Mucosa of rectum (tissue), 2 donors: ENCODE measurements around the gene B4GALT5.

Source experiments
- H3K27ac ChIP-seq, 2 donors: one replicate each; pipeline ENCODE4 v1.7.0; 2013; ENCODE audit warnings: inconsistent platforms in 2 of 2, low read depth in 2 of 2, low read length in 2 of 2
- H3K27me3 ChIP-seq, 2 donors: one replicate each; pipeline ENCODE4 v1.7.0; 2013; ENCODE audit warnings: low read length in 2 of 2; ENCODE audit not compliant: control insufficient read depth in 2 of 2, insufficient read depth in 2 of 2
- H3K36me3 ChIP-seq, 2 donors: one replicate each; pipeline ENCODE4 v1.7.0; 2013; ENCODE audit warnings: low read length in 2 of 2; ENCODE audit not compliant: control insufficient read depth in 2 of 2, insufficient read depth in 2 of 2
- H3K4me1 ChIP-seq, 2 donors: one replicate each; pipeline ENCODE4 v1.7.0; 2013; ENCODE audit warnings: low read length in 2 of 2, mild to moderate bottlenecking in 1 of 2; ENCODE audit not compliant: control insufficient read depth in 2 of 2, insufficient read depth in 2 of 2
- H3K4me3 ChIP-seq, 2 donors: one replicate each; pipeline ENCODE4 v1.7.0; 2013; ENCODE audit warnings: low read length in 2 of 2
- H3K9ac ChIP-seq, 2 donors: one replicate each; pipeline ENCODE4 v1.7.0; 2013; ENCODE audit warnings: low read length in 2 of 2, low read depth in 1 of 2, mild to moderate bottlenecking in 1 of 2
- H3K9me3 ChIP-seq, 2 donors: one replicate each; pipeline ENCODE4 v1.7.0; 2013; ENCODE audit warnings: low read length in 2 of 2; ENCODE audit not compliant: control insufficient read depth in 2 of 2
- donor health status: healthy.
- donor health status: Normal muscosa, but diverticular disease.

B4GALT5 gene

DNA sequence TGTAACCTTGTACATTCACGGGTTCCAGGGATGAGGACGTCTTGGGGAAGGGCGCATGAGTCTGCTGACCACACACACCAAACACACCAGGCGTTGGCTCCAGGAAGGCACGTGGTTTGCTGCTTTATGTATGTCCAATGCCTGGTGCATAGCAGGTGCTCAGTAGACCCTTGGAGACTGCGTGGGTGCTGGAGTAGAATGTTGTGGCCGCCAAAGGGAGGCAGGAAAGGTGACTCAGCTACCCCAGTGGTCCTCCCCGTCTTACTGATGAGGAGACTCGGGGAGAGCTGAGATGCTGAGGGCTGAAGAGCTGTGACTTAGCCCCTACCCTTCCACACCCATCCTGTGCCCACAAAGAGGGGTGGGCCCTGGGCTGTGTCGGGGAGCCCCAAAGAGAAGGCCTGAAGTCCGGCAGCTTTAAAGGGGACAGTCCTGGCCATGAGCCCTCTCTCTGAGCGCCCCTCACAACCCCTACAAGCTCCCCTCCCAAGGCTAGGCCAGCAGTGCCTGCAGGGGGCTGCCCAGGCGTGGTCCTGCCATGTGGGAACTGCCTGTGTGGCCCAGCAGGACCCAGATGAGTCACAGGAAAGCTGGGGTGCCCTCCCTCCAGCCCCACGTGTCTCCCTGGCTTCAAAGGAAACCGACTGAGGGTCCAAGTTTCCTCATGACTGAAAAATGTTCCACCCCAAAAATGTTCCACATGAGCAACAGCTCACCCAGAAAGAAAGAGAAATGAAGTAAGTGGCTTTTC, 117.7 kb downstream of the B4GALT5 start:
- H3K9ac ChIP-seq = no peak overlapping the region

DNA sequence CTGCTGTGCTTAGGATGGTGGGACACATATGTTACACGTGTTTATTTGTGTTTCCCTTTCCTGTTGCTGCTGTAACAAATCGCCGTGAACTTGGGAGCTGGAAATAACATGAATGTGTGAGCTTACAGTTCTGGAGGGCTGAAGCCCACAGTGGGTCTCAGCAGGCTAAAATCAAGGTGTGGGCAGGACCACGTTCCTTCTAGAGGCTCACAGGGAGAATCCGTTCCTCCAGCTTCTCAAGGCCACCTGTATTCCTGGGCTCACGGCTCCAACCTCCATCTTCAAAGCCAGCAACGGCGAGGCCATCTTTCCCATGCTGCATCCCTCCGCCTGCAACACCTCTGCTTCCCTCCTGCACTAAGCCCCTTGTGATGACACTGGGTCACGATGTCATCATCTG, 118.3 kb downstream of the B4GALT5 start:
- Histone ChIP-seq H3K4me3 (no peak overlapping the region), H3K27ac (no peak overlapping the region), H3K36me3 (no peaks in the 10 kb centered on the region), H3K9me3 (no peaks in the 10 kb centered on the region), H3K4me1 (peaks cover 5 to 8% of the 10 kb centered on the region in 2 donors), H3K9ac (no peak overlapping the region), H3K27me3 (no peaks in the 10 kb centered on the region)

More for the DNA sequence above, 117.7 kb downstream of the B4GALT5 start:
- Histone ChIP-seq H3K9me3 (no peaks in the 10 kb centered on the region), H3K27me3 (no peaks in the 10 kb centered on the region), H3K27ac (peak overlapping the region in 1 of 2 donors; percentile 40), H3K4me3 (no peak overlapping the region), H3K36me3 (no peaks in the 10 kb centered on the region), H3K4me1 (peaks cover 5 to 8% of the 10 kb centered on the region in 2 donors)

DNA sequence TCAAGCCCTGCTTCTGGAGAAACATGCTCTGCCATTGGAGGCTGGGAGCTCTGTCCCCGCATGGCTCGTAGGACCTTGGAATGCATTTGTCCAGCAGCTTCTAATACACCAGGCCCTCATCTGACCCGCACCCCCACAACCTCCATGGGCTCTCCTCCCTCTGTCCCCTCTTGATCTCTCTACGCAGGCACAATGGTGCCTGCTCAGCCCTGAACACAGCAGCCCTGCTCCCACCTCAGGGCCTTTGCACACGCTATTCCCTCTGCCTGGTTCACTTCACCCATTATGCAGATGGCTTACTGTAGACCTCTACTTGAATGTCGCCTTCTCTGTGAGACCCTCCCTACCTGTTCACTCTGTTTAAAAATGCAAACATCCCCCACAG, 118.8 kb downstream of the B4GALT5 start:
- Histone ChIP-seq H3K4me1 (peaks cover 5 to 8% of the 10 kb centered on the region in 2 donors), H3K4me3 (no peak overlapping the region)

DNA sequence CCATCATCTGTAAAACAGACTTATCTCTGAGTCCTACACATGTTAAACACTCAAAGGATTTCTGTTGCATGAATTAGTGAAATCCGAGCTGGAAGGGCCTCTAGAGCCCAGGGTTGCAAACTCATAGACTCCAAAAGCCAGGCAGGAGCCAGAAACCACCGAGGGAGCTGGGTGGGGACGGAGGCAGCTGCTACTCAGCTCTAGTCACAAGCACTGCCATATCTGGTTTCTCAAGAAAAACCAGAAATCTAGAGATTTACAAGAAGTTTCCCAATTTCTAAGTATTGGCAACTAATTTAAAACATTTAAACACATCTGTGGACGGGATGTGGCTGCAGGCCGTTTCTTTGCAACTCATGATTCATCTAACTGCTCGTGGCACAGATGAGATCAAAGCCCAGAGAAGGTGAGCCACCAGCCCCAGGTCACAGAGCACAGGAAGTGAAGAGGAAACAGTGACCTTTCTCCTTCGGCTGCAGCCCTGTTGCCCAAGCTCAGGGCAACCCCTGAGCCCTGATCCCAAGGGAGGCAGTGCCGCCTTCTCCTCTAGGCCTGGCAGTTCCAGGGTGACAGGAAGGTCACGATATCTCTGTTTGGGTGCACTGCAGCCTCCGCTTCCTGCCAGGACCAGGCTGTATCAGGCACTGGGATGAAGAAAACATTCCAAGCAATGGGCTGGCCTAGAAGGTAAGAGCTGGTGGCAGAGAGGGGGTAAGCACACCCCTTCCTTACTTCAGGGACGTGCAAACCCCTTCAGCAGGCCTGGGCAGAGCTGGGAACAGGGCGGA, 119.3 kb downstream of the B4GALT5 start:
- Histone ChIP-seq H3K36me3 (no peaks in the 10 kb centered on the region), H3K9ac (no peak overlapping the region), H3K4me1 (peaks cover 5 to 8% of the 10 kb centered on the region in 2 donors), H3K4me3 (no peak overlapping the region), H3K27ac (peak overlapping the region; percentile 49 to 56), H3K9me3 (no peaks in the 10 kb centered on the region), H3K27me3 (no peaks in the 10 kb centered on the region)

More for the DNA sequence above, 118.8 kb downstream of the B4GALT5 start:
- no peak overlapping the region for H3K9ac ChIP-seq
- peak overlapping the region; percentile 13 to 56 for H3K27ac ChIP-seq
- no peaks in the 10 kb centered on the region for H3K27me3 ChIP-seq
- H3K9me3 ChIP-seq = no peaks in the 10 kb centered on the region
- no peaks in the 10 kb centered on the region for H3K36me3 ChIP-seq

DNA sequence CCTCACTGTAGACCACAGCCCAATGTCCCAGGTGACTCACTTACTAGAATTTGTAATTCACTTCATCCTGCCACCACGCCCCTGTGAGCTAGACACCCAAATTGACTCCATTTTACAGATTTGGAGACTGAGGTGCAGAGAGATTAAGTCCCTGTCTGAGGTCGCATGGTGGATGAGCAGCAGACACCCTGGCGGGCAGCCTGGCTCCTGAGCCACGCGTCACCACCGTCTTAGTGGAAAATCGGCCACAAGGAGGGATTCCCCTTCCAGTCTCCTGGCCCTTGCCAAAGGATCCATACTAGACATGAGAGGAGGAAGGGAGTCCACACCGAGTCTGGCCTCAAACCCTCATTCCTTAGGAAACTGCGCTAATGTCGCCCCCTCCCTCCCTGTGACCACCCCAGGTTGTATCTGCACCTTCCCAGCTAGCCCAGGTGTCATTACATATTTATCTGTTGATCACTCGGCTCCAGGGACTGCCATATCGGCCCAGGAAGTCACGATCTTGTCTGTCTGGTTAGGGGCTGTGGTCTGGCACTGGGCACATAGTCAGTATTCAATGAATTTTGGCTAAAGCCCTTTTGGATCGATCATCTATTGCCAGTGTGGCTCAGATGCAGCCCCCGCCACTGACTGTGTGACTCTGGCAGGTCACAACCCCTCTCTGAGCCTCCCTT, 120.1 kb downstream of the B4GALT5 start:
- H3K27ac ChIP-seq = peak overlapping the region; percentile 49 to 52

DNA sequence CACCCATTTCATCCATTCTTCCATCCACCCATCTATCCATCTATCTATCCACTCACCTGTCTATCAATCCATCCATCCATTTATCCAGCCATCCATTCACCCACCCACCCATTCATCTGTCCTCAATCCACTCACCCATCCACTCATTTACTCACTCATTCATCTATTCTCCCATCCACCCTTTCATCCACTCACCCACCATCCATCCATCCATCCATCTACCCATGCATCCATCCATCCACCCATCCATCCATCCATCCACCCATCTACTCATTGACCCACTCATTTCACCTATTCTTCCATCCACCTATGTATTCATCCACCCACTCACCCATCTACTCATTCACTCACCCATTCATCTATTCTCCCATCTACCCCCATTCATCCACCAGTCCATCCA, 121.6 kb downstream of the B4GALT5 start:
- no peak overlapping the region for H3K9ac ChIP-seq
- H3K27ac ChIP-seq = no peak overlapping the region
- H3K4me1 ChIP-seq = peaks cover 5 to 8% of the 10 kb centered on the region in 2 donors
- H3K4me3 ChIP-seq = no peak overlapping the region
- H3K36me3 ChIP-seq = no peaks in the 10 kb centered on the region
- H3K27me3 ChIP-seq = no peaks in the 10 kb centered on the region
- no peaks in the 10 kb centered on the region for H3K9me3 ChIP-seq

More for the DNA sequence above, 120.1 kb downstream of the B4GALT5 start:
- Histone ChIP-seq H3K9ac (no peak overlapping the region), H3K9me3 (no peaks in the 10 kb centered on the region), H3K27me3 (no peaks in the 10 kb centered on the region), H3K4me1 (peaks cover 5 to 8% of the 10 kb centered on the region in 2 donors), H3K4me3 (no peak overlapping the region), H3K36me3 (no peaks in the 10 kb centered on the region)

DNA sequence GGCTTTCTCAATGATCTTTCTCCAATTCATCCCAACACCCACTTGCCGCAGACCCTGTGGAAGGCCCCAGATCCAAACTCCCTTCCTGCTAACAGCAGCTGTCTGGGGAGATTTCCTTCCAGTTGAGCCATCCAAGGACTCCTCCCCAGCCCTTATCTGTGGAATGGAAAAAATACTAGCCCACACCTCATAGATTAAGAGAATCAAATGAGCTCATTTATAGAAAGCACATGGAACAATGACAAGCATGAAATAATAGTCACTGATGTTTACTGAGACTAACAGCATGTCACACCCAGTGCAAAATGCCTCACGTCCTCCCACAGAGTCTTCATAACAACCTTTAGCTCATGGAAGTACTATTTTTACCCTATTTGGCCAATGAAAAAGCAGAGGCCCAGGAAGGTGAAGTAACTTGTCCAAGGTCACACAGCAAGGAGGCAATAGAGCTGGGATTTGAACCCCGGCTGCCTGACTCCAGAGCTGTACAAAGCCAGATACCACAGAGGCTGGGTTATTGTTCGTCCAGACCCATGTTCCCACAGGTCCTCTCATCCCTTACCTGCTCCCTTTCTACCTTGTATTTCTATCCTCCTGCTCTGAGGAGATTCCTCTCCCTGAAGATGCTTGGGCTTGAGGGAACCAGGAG, 122.3 kb downstream of the B4GALT5 start:
- Histone ChIP-seq H3K27me3 (no peaks in the 10 kb centered on the region), H3K27ac (no peak overlapping the region), H3K9ac (no peak overlapping the region), H3K9me3 (no peaks in the 10 kb centered on the region), H3K4me1 (peaks cover 5 to 8% of the 10 kb centered on the region in 2 donors), H3K36me3 (no peaks in the 10 kb centered on the region), H3K4me3 (no peak overlapping the region)

DNA sequence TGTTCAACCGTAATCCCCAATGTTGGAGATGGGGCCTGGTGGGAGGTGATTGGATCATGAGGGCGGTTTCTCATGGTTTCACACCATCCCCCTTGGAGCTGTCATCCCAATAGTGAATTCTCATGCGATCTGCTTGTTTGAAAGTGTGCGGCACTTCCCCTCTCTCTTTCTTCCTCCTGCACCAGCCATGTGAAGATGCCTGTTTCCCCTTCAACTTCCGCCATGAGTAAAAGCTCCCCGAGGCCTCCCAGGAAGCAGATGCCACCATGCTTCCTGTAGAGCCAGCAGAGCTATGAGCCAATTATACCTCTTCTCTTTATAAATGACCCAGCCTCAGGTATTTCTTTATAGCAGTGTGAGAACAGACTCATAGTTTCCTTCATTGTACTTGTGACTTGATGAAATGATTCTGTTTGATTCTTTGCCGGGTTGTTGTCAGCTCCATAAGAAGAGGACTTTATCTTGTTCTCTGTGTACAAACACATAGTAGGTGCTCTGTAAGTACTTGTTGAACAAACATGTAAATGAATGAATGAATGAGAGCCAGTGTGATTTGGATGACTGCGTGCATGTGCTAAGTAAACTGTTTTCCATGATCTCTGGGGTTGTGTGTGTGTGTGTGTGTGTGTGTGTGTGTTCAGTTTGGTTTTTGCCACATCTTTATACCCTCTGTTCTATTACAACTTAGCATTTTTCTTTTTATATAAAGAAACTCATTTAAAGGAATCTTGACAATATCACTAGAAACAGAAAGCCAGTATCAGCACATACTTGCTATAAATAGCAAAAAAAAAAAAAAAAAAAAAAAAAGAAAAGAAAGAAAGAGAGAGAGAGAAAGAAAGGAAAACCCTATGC, 123.3 kb downstream of the B4GALT5 start:
- no peak overlapping the region for H3K9ac ChIP-seq
- H3K36me3 ChIP-seq = no peaks in the 10 kb centered on the region
- H3K27me3 ChIP-seq = no peaks in the 10 kb centered on the region
- no peak overlapping the region for H3K27ac ChIP-seq
- no peaks in the 10 kb centered on the region for H3K9me3 ChIP-seq
- H3K4me3 ChIP-seq = no peak overlapping the region
- H3K4me1 ChIP-seq = peaks cover 3 to 8% of the 10 kb centered on the region in 2 donors

DNA sequence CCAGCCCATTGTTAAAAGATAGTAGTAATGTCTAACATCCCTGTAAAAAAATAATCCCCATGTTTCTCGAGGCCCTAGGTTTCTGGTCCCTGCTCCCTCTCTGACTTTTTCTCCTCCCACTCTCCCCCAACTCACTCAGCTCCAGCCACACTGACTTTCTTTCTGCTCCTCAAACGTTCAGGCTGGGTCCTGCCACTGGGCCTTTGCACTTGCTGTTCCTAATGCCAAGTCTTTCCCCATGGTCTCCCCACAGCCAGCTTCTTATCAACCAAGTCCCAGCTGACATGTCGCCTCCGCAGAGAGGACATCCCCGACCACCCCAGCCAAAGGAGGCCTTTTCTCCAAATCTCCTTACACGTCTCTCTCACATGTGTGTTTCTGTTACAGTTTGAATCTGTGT, 123.9 kb downstream of the B4GALT5 start:
- no peak overlapping the region for H3K9ac ChIP-seq
- peaks cover 5 to 9% of the 10 kb centered on the region in 2 donors for H3K4me1 ChIP-seq
- H3K27ac ChIP-seq = no peak overlapping the region
- no peaks in the 10 kb centered on the region for H3K9me3 ChIP-seq
- H3K36me3 ChIP-seq = no peaks in the 10 kb centered on the region
- no peak overlapping the region for H3K4me3 ChIP-seq
- no peaks in the 10 kb centered on the region for H3K27me3 ChIP-seq
